Dermis microvascular lymphatic vessel endothelial cell (primary cell): ENCODE data around the gene METTL9. TPM values are rescaled to one million over a fixed set of nuclear protein-coding genes. Genes with fewer than 3 reads are reported as not detected.
"Not testable (repeated sequence)": the region's sequence is repeated elsewhere in the genome, so short reads cannot be mapped to it uniquely, and the experiment has no call there.

Source experiments
- DNase-seq, 2 donors: peaks; one replicate each; pipeline versions ENCODE4 v3.0.0 to v3.0.0-alpha.2; 2010; ENCODE audit warnings: low read depth in 2 of 2
- total RNA-seq: library from RNA; depleted of rRNA; stranded (reverse); fragments of >200 nt; gene quantifications from 2 replicates; pipeline ENCODE4 v1.2.1, GENCODE V29; 2014

The METTL9 gene
- total RNA-seq, 1 donor from 2014 or later, result 163 TPM

DNA sequence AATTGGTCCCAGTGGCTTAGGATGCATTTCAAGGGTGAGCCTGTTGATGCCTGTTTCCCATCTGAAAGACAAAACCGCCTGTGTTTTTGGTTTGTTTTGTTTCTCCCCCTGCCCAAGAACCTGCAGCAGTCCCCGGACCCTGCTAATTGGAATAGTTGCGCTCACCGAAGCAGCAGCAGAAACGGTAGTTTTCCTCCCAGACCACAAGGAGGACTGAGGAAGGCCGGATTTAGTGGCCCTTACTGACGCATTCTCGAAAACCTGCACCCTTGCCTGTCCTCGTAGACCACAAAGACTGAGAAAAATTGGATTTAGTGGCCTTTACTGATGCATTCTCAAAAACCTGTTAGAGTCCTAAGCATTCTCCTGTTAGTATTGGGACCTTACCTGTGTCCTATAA, 36.3 kb downstream of the METTL9 start:
- not testable (repeated sequence) for DNase-seq

DNA sequence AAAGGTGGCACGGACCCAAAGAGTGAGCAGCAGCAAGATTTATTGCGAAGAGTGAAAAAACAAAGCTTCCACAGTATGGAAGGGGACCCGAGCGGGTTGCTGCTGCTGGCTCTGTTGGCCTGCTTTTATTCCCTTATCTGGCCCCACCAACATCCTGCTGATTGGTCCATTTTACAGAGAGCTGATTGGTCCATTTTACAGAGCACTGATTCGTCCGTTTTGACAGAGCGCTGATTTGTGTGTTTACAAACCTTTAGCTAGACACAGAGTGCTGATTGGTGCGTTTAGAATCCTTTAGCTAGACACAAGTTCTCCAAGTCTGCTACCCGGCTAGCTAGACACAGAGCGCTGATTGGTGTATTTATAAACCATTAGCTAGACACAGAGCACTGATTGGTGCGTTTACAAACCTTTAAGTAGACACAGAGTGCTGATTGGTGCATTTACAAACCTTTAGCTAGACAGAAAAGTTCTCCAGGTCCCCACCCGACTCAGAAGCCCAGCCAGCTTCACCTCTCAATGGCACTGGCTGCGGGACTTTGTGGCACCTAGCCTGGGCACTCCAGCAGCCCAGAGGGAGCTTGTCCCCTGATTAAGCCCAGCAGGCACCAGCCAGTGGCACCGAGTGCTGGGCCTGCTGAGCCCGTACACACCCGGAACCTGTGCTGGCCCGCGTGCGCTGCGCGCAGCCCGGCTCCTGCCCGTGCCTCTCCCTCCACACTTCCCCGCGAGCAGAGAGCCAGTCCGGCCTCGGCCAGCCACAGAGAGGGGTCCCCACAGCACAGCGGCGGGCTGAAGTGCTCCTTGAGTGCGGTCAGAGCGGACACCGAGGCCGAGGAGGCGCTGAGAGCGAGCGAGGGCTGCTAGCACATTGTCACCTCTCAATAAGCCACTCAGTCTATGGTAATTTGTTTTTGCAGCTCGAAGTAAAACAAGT, 37.9 kb downstream of the METTL9 start:
- DNase-seq, result no peak

DNA sequence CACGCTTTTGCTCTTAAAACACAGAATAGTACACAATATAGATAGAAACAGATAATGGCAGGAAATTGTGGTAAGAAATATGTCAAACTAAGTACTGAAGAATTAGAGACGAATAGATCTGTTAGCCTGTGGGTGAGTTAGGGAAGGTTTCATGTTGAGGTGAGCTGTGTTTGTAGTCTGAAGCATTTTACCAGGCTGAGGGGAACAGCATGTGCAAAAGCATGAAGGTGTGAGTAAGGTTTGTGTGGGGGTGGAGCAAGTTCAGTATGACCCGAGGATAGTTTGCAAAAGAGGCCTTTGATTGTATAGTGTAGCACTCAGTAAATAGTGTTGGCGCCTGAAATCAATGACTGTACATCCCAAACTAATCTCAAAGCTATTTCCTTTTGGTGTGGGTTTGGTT, 39.2 kb downstream of the METTL9 start:
- DNase-seq, result peak in 1 of 2 donors; percentile 26

DNA sequence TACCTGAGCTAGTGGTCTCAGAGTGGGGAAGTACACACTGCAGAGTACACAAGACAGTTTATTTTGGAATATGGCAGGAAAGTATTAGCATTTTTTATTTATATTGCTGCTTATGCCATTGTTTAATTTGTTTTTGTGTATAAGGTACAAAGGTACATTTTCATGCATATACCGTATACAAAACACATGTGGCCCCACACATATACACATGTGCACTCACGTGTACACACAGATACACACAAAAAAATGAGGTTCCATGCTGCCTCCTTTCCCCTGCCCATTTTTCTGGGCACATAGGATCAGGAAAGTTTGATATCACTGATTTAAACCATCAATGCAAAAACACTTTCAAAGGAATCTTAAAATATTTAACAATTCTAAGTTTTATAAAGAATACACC, 40.1 kb downstream of the METTL9 start:
- no peak for DNase-seq

DNA sequence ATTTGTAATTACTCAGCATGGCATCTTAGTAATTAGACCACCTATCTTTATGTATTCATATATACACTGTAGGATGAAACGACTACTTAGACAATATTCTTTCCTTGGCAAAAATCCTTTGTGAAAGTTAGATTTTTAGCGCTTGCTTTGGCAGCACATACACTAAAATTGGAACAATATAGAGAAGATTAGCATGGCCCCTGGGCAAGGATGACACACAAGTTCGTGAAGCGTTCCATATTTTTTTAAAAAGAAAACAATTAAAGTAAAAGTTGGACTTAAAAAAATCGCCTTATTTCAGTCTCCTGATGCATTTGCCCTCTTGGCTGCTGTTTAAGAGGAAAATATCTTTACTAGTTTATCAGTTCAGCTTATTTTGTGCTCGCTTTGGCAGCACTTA, 42.5 kb downstream of the METTL9 start:
- DNase-seq, result no peak

DNA sequence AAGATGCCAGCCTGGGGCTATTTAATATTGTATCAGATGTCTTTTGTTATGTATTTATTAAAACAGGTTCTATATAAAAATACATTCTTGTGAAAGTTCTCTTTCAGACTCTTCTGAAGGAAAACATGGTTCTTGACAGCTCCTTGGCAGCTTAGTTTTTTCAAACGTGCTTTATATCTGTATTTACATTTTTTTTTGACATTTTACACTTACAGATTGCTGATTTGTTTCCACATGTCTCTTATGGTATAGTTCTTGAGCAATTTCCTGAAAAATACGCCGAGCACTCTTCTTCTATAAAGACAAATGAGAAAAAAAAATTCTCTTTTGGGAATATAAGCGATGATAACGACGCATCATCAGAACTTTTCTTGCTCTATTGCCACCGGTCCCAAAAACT, 43.5 kb downstream of the METTL9 start:
- DNase-seq, result no peak

DNA sequence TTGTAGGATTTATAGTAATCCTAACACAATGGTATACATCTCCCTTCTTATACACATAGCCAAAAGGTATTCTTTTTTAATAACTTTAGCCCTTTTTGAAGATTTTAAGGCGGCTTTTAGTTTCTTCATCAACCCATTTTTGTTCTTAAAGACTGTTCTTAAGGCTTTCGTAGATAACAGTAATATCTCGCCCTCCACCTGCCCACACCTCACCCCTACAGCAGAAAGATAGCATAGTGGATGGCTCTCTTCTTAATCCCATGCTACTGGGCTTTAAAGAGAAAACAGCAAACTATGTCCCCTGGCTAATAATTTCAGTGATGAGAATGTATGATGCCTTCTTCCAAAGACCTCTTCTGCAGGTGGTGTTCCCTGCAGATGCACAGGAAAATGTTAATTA, 44.4 kb downstream of the METTL9 start:
- no peak for DNase-seq

DNA sequence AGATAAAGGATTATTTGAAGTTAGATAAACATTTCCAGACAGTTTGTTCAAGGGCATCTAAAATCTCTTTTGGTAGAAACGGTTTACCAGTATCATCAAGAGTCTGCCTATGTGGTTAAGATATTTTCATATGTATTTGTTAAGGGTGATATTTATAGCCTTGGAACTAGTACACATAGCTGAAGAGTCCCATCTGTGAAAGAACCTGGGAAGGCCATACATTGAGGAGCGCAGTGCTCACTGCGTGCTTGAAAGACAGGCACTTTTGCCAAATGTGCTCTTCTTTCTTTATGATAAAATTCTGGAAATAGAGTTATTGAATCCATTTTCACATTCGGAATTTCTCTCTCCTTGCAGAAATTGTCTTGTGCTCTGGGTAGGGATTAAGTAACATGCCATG, 45.3 kb downstream of the METTL9 start:
- no peak for DNase-seq

DNA sequence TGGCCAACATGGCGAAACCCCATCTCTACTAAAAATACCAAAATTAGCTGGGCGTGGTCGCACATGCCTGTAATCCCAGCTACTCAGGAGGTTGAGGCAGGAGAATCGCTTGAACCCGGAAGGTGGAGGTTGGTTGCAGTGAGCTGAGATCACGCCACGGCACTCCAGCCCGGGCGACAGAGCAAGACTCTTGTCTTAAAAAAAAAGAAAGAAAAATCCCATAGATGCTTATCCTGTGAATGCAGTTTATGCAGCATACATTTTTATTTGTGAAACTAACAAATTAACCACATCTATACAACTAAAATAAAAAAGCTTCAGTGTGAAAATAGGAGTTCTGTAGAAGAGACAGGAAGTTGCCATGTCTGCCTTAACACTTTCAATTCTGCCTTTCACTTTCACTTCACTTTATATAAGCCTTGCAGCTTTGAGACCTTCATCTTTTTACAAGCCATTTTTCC, 45.9 kb downstream of the METTL9 start:
- DNase-seq, result peak; percentile 34

DNA sequence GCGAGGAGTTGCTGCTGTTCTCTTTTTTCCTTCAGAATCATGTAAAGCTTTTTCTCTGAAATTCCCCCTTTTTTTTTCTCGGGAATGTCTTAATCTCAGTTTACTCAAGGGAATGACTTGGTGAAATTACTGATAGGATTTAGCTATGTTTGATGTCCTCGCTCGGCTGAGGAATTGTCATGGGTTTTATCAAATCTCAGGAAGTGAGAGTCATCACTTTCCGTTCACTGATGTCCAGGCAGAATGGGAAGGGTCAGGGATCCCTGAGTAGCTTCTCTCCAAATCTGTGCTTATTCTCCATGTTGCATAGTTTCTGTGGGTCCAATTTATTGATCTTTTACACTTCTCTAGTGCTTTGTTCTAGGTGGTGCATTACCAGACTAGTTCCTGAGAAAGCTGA, 46.7 kb downstream of the METTL9 start:
- peak; percentile 59 to 62 for DNase-seq

DNA sequence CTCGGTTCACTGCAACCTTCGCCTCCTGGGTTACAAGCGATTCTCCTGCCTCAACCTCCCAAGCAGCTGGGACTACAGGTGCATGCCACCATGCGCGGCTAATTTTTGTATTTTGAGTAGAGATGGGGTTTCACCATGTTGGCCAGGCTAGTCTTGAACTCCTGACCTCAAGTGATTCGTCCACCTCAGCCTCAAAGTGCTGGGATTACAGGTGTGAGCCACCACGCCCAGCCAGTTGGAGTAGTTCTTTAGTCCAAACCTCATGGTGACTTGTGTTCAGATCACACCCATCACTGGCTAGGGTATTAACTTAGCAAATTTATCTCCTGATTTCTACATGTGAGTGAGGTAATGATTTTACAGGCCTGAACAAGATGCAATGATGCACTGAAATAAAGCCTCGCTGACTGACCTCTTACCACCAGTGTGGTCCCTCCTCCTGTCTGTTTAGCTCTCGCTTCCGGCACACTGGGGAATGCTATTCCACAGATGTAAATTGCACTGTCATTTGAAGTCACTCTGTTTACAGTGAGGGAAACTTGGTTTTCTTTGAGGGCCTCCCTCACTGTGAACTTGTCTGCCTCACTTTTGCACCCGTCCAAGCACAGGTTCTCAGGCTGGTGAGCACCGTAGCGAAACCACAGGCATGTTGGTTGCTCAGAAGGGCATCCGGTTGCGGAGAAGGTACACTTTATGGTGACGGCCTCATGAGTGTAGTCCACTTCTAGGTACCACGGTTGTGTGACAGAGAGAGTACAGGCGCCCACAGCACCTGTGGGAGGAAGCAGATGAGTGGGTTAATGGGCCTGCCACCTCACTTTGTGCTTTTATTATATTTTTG, 47.6 kb downstream of the METTL9 start:
- DNase-seq, result no peak

DNA sequence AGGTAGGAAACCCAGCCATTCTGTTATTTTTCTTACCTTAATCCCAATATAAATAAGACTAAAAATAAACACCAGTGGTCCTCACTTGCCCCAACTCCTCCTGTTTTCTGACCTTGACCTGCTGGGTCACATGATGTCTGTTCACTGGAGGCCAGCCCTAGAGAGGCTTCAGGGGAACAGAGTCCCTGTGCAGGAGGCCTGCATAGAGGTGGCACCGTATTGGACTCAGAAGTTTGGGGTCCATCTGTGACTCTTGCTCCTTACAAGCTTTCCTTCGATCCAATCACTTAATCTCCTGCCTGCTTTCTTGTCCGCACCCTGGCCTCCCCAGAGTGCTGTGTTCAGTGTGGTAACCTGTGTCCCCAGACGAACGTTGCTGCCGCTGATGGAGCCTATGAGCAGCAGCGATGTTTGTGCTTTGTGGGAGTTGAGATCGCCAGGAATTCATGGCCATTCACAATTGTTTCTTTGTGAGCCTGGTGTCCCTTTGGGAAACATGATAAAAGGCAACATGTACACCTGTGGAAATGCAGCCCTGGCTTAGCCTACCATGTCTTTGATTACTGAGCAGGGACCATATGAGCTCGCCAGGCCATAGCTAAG, 48.3 kb downstream of the METTL9 start:
- no peak for DNase-seq

DNA sequence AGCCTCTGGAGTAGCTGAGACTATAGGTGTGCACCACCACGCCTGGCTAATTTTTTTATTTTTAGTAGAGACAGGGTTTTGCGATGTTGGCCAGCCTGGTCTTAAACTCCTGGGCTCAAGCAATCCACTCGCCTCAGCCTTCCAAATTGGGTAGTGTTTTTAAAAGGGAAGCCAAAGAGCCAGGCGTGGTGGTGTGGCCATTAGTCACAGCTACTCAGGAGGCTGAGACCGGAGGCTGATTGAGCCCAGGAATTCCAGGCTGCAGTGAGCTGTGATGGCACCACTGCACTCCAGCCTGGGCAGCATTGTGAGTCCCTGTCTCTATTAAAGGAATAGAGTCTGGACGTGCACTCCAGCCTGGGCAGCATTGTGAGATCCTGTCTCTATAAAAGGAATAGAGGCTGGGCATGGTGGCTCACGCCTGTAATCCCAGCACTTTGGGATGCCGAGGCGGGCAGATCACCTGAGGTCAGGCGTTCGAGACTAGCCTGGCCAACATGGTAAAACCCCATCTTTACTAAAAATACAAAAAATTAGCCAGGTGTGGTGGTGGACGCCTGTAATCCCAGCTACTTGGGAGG, 50.5 kb downstream of the METTL9 start:
- not testable (repeated sequence) for DNase-seq

DNA sequence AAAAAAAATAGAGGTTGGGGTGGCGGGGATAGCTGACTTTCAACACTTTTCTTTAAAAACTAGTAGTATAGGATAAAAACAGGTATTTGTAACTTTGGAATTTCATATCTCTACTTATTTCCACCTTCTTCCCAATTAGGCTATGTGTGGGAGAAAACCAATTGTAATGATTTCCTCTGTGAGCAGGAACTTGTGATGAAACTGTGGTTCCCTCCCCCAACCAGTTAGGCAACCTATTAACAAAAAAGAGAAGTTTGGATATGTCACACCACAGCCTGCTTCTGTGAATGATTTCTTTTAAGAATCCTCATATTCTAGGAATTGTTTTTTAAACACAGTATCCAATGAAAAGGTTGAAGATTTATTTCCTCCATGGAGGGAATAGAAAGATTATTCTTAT, 51.1 kb downstream of the METTL9 start:
- no peak for DNase-seq

DNA sequence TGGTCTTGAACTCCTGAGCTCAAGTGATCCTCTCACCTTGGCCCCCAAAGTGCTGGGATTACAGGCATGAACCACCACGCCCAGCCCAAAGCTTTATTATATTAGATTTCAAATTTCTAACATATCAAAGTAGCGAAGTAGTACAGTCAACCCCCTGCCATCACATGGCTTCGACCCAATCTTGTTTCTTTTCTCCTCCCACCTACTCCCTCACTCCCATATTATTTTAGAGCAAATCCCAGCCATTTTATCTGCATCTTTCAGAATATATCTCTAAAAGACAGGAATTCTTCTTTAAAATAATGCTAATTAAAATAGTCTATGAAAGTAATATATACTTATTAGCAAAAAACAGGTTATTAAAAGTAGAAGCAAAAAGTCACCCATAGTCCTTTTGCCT, 52.1 kb downstream of the METTL9 start:
- DNase-seq, result no peak

DNA sequence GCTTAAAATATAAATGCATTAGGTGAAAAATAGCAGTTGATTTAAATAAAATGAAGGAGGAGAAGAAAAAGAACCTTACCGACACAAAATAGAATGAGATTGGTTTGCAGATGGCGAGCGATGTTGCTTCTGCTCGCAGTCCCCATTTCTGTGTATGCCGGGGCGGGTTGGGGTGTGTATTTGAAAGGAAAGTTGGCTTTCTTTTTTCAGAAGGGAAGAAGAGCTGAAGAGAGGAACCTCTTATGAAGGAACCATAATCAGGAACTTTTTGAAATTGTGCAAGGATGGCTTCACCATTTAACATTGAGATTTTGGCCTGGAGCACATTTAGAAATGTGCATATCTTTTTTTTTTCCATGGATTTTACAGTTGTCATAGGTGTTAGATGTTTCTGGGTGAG, 53.1 kb downstream of the METTL9 start, which contains the start of gene IGSF6:
IGSF6 (minus strand) TSS at position 156 of the 400 bp plus-strand sequence; CDS start at position 146, 10 bp downstream.
- no peak for DNase-seq

DNA sequence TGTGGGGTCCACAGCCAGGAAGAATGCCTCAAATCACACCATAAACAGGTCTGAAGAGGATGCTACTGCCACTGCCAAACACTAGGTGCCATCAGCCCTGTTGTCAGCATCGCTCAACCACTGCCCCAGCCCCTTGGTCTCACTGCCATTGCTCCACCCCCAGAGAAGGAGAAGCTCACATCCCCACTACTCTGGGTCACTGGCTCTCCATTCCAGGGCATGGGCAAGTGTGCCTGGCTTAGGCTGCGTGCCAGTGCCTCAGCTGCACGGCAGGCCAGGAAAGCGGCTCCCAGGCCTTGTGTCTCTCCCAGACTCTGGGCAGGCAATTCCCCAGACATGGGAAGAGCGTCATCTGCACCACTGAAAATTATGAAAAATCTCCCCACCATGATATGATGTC, 54.2 kb downstream of the METTL9 start:
- DNase-seq, result no peak

DNA sequence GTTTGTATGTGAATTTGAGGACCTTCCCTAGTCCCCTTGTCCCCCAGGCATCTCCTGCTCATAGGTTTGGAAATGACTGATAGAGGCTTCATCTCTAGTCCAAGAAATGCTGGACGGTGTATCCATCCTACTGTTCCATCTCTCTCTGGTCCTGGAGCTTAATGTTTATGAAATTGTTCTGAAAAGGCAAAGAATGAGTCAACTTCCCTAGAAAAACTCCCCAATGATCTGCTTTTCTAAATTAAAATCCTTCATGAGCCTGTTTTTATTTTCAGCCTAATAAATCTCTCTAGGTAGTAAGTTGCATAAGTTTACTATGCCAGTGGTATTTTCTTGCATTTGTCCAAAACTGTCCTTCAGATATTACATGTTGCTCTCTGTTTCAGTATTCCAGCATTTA, 55.1 kb downstream of the METTL9 start:
- DNase-seq, result peak in 1 of 2 donors; percentile 31

DNA sequence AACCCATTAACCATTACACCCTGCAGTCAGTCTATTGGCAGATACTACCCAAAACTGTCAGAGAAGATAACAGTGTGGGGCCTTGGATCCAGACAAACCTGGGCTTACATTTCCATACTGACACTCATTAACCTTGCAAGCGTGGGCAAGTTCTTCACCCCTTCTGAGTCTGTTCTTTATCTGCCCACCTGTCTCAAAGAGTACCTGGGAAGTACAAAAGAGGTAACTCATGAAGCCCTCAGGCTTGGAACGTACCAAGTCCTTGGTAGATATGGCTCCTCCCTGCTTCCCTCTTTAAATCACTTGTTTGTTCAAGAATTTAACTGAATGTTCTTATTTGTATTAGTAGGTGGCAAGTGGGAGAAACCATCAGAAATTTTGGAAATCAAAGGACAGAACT, 55.5 kb downstream of the METTL9 start:
- no peak for DNase-seq

DNA sequence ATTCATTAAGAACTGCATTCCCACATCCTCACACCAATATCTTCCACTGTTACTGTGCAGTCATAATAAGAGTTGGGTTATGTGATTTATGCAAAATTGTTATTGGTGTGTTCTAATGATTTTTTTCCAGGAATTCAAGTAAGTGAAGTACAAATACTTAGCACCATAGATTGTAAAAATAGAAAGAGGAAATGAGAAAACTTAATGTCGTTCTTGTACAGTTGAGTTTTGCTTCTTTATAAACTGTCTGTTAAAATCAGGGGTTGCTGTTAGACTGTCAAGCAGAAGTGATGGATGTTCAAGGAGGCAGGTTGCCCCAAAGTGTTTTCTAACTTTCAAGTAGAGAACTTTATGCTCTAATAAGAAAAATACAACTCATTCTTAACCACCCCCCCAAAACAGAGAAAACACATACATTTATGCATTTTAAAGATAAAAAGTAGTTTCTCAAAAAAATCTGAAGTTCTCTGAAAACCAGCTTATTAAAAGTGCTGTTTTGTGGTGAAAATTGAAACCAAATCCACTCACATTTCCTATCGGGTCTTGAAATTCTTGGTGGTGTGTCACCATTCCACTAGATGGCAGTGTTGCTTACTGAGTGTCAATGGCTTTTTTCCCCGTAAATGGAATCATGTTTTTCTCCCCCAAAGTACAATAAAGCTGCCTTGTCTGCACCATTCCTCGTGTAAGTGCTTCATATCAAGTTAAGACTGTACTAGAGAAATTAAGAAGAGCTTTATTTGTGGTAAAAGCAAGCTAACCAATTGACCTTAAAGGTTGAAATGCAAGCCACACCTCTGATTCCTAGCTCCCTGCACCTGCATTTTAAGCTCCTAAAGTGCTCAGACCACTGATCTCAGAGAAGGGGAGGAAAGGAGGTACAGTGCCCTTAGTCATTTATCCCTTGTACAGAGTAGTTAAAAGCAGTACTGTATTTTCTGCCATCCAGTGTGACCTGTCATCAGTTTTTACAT, 57.7 kb downstream of the METTL9 start:
- DNase-seq, result peak; percentile 41 to 67
